GM15510 (cell line): Measurements from ENCODE around the gene DMRTB1.

Source experiments
- POLR2A ChIP-seq: IDR thresholded peaks from 3 replicates; pipeline ENCODE4 v1.6.1; 2011; ENCODE audit warnings: borderline replicate concordance; ENCODE audit not compliant: insufficient read length; ENCODE audit errors: extremely low read depth

Gene DMRTB1

GRCh38 chr1:53459321-53460175 lies at the start of gene DMRTB1:
DMRTB1 (plus strand) TSS chr1:53459399; CDS start chr1:53459454, 55 bp downstream.
- no peak for TF ChIP-seq POLR2A

DNA sequence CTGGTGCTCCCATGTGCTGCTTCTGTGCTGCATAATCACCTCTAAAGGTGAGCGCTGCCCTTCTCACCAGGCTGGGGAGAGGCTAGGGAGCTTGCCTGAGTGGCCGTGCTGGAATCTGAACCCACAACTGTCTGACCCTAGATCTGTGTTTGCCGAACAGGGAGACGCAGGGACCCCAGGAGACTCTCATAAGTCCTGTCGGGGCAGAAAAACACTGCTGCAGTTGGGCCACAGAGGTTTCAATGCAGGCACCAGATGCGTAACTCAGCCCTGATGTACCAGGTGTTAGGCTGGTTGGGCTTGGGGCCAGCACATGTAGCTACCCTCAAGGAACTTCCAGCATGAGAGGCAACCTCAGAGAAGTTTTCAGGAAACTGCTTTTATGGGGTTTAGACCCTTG lies 49.5 kb upstream of the DMRTB1 start:
- TF ChIP-seq POLR2A, result no peak

DNA sequence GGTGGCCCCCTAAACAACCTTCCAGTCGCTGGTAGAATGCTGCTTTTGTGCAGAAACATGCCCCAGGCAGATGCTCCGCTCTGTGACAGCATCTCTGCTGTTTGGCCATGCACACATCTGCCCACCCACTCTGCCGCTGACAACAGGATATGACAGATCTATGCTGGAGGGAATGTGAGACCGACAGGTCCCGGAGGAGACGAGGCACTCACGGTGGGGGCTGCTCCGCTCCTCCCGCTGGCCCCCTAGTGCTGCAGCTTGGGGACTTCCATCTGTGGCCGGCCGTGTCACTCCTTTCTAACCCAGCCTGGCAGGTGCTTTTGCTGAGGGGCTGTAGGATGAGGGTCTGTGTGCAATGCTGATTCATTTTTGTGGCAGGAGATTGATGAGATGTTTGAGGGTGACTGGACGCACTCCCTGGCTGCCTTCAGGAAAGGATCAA lies 49.1 kb upstream of the DMRTB1 start:
- no peak for TF ChIP-seq POLR2A

DNA sequence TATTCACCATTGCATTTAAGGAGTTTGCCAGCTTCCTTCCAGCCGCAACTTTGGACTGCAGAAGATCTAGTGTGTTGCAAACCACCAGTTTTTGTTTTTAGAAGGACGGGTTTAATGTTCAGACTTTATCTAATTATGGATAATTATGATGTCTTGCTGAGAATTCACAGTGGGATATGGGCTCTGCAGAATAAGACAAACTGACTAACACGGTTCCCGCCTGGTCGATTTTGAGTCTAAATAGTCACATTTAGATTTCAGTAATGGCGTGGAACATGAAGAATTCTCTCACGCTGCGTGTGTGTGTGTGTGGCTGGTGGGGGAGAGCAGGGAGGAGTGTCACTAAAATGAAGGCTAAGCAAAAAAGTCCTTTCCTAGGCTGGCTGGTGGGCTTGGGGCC lies 48.5 kb upstream of the DMRTB1 start:
- TF ChIP-seq POLR2A, result no peak

- no peak for TF ChIP-seq POLR2A
These were observed 47.6 kb upstream of the DMRTB1 start for GRCh38 chr1:53411541-53412152.

GRCh38 chr1:53412285-53413174 lies 46.7 kb upstream of the DMRTB1 start:
- no peak for TF ChIP-seq POLR2A

DNA sequence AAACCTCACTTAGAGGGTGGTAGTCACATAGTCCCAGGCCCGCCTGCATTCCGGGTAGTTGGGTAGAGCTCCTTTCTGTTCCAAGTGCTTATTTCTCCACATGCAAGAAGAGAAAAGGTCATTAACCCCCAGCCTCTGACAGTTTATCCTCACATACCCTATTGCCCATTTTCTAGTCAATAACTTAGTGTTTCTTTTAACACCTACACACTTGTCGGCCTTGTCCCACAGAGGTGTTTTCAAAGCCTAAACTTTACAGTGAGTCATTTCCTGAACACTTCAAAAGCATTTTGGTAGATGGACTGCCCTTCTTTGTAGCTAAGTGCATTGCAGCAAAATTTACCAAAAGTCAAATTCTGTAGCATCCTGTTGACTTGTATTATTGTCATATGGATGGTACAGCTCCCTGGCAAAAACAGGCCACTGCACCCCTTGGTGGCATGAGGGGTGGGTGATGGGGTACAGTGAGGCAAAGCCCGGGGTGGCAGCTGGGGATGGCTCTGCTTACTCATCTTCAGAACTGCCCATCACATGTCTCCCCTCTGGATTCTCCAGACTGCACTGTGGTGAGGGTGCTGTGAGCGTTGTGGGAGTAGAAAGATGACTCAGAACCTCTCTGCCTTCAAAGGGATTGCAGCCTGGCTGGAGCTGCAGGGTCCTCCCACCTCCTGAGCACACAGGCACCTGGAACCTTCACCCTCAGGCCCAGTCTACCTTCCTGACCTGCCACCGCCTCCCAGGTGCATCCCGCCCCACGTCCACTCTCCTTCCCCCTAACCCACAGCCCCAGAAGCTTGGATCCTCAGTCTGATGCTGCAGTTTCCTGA lies 45.8 kb upstream of the DMRTB1 start:
- no peak for TF ChIP-seq POLR2A

DNA sequence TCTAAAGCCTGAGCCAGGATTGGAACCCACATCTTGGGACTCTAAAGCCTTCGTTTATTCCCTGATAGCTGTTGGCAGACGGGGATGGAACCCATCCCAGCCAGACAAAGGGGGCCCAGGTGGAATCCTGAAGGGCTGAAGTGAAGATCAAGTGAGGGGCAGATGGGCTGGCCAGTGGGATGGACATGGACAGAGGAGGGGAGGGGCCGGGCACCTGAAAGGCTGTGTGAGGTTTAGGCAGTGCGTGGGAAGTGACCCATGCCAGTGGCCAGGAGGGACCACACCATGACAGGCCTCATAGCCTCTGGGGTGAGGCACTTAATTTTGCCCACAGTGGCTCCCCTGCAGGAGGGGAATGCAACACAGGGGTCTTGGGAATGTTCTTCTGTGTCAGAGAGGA lies 44.6 kb upstream of the DMRTB1 start:
- no peak for TF ChIP-seq POLR2A

DNA sequence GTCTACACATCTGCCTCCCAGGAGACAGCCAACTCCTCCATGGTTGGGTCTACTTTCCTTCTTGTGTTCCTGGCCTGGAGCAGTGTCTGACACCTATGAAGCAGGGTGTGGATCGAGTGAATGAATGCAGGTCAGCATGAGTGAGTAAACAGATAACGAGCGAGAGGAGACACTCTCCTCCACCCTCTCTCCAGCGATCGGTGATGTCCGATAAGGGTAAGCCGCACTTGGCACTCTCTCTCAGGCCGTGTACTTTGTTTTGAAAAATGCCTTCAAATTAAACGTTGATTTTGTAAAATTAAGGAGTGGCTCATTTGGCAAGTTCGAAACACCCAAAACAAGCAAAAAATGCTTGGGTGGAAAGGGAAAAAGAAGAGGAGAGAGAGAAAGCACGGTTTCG lies 43.8 kb upstream of the DMRTB1 start:
- TF ChIP-seq POLR2A, result no peak

- no peak for TF ChIP-seq POLR2A
These were observed 42.9 kb upstream of the DMRTB1 start for GRCh38 chr1:53416269-53416813.

DNA sequence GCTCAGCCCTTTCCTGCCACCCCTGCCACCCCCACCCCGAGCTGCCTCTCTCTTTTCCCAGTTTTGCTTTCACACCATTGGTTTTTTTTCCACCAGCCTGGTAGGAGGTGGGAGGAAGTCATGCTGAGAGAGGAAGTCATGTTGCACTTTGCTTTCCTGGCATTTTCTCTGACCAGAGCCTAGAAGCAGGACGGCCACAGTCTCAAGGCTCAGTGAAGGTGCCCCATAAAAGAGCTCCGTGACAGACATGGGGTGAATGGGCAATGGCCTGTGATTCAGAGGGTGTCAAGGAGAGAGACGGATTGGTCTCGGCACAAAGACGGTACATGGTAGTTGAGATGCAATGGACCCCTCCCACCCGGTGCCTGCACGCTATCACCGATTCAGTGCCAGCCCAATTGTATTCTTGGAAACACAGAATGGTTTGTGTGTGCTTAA lies 42.1 kb upstream of the DMRTB1 start:
- TF ChIP-seq POLR2A, result no peak

DNA sequence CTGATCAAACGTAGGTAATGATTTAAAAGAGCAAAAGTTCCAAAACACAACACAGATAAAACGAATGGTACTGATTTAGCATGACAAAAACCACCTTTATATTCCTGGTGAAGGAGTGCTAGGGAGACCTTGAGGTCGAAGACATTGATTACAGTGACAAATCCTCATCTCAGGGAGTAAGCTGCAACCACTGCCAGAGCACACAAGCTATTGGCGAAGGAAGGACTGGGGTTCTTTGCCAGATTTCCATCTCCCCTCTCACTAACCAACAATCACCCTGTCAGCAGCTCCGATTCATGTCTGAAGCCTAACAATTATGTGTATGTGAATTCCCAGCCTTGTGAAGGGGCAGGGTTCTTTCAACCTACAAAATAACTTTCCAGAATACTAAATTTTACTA lies 40.2 kb upstream of the DMRTB1 start:
- TF ChIP-seq POLR2A, result no peak

DNA sequence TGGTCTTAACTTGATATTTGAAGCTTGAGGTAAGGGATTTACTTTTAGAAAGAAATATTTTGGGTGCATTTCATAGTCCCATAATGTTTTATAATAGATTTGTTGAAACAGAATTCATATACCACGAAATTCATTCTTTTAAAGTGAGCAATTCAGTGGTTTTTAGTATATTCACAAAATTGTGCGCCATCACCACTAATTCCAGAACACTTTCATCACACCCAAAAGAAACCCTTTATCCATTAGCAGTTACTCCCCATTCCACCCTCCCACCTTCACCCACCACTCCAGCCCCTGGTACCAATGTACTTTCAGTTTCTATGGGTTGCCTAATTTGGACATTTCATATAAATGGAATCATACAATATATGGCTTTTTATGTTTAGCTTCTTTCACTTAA lies 38.9 kb upstream of the DMRTB1 start:
- no peak for TF ChIP-seq POLR2A

GRCh38 chr1:53421208-53421607 lies 38.0 kb upstream of the DMRTB1 start:
- TF ChIP-seq POLR2A, result no peak
